GM21786 (cell line): Measurements from ENCODE around the gene ABCG1.
"Not testable (repeated sequence)": the region's sequence is repeated elsewhere in the genome, so short reads cannot be mapped to it uniquely, and the experiment has no call there.

Source experiments
- ATAC-seq: cut with Tn5 transposase; IDR thresholded peaks from one replicate; pipeline ENCODE4 v1.9.1; 2021; ENCODE audit not compliant: unreplicated experiment

ABCG1 gene

DNA sequence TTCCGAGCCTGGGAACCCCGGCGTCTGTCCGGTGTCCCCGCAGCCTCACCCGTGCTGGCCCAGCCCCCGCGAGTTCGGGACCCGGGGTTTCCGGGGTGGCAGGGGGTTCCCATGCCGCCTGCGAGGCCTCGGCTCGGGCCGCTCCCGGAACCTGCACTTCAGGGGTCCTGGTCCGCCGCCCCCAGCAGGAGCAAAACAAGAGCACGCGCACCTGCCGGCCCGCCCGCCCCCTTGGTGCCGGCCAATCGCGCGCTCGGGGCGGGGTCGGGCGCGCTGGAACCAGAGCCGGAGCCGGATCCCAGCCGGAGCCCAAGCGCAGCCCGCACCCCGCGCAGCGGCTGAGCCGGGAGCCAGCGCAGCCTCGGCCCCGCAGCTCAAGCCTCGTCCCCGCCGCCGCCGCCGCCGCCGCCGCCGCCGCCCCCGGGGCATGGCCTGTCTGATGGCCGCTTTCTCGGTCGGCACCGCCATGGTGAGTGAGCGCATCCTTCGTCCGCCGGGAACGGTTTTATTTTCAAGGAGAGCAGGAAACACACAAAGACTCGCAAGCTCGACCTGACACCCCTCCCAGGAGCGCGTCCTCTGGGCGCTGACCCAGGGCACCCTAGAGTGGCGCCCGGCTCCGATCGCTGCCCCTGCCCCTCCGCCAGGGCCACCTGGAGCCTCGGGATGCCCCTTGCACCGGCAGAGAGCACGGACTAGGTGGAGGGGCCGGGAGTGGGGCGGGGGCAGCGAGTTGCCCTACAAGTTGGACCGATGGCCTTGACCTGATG lies at the start of gene ABCG1:
ABCG1 (plus strand) TSS at position 305 of the 770 bp plus-strand sequence; CDS start at position 428, 123 bp downstream.
- no peak for ATAC-seq

DNA sequence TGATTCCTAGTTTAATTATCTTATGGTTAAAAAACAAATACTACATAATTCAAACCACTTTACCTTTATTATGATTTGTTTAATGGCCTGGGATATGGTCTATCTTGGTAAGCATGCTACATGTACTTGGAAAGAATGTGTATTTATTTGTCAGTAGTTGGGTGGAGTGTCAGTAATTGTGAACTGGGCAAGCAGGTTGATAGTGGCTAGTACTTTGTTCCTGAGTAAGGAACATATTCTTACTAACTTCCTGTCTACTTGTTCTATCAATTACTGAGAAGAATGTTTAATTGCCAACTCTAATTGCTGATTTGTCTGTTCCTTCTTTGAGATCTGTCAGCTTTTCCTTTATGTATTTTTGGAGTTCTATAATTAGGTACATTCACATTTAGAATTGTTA lies 49.2 kb upstream of the ABCG1 start:
- ATAC-seq, result no peak

DNA sequence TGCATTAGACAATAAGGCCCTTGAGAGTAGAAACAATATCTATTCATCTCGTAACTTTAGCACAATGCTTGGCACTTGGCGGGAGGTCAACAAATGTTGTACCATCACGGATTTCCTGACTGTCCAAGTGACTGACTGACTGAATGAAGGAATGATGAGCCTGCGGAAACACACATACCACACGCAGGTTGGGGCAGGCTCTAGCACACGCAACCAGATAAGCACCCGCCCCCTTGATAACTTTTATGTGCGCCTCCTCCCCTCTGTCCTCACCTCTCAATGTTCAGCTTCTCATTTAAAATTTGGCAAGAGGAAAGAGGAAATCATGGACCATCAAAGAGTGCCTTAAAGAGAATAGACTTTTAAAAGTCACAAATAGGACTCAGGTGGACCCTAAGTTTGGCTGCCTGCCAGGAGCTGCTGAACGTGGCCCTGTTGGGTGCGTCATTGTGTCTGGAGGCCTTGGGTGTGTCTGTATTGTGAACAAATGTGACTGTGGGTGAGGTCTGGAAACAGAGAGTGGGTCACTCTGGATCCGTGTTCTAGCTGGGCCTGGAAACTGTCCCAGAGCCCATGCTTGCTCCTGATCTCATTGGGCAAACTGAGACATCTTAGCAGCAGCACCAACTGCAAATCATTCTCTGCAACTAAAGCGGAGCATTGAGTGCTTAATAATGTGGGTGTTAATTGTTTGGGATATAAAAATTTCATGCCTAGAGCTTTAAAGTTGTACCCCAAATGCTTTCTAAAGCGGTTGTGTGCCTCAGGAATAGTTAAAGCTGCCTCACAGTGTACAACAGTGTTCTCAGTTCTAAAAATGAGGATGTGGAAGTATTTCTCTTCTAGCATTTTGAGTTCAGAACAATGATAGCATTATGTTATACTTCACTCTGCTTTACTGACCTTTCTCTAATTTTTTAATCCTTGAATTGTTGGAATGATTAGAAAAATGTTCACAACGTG lies 47.6 kb upstream of the ABCG1 start:
- ATAC-seq, result no peak

DNA sequence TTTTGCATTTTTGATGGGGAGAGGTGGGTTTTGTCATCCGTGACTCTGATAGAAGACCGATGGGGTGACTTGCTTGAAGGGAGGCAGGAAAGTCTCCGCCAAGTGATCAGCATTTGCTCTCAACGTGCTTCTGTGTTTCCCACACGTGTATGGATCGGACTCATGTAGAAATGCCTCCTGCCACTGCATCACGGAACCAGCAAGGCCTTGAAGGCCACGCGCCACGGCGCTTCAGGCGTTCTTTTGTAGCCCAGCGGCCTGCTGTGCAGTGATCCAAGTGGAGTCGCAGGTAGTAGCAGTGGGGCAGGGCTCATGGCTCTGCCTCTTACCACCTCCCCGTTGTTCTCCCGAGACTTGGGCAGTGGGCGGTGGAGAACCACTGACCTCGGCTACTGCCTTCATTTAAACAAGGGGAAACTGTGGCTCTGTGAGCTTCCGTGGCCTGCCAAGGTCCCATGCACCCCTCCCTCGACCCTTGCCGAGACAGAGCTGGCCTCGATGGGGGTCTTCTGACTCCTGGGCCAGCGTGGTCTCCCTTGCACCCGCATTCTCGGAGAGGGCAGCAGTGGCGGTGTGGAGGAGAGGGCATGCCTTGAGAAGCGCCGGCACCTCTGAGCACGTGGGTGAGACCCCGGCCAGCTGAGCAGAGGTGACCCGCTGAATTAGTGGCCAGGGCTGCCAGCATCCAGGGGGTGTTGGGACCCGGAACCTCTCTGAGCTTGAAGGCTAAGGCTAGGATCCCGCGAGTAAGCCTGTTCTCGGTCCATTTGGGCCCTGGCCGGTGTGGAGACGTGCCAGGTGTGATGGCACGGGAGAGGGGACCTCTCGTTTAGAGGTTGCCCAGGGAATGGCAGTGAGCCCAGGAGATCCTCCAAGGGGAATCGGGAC lies 46.1 kb upstream of the ABCG1 start:
- no peak for ATAC-seq

DNA sequence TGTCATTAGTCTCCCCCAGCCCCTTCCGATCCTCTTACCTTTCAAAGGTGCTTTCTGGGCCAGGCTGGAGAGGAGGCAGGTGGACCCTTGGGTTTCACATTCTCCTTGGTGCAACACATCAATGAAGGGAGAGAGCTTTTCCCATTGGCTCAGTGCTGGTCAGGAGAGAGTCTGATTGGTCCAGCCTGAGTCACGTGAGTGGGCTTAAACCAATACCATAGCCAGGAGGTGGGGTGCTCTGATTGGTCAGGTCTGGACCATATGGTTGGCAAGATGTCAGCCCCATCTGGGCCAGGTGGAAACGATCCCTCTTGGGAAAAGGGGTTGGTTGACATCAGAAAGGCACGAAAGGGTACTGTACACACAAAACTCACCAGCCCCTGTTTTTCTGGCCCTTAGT lies 44.8 kb upstream of the ABCG1 start:
- ATAC-seq, result no peak

DNA sequence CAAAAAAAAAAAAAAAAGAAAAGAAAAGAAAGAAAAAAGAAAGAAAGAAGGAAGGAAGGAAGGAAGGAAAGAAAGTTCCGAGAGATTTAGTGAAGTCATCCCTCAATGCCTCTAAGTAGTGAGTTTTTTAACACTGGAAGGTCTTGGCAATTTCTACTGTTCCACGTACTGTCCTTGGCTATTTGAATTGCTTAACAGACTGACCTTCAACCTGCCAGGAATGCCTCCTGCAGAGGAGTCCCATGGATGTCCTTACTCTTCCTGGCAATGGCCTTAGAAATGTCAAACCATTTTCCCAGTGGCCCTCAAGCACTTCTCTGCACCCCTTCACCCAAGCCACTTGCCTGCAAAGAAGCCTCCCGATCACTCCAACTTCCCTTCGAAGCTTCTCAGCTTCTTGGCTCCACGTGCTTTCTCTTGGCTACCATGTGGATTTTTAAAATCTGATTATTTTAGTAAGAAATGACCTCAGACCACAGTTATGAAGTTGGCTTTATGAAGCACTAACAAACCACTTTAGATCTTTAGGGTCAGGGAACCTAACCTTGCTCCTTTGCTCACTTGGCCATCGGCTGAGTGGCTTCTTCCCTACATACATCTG lies 43.7 kb upstream of the ABCG1 start:
- ATAC-seq, result no peak

DNA sequence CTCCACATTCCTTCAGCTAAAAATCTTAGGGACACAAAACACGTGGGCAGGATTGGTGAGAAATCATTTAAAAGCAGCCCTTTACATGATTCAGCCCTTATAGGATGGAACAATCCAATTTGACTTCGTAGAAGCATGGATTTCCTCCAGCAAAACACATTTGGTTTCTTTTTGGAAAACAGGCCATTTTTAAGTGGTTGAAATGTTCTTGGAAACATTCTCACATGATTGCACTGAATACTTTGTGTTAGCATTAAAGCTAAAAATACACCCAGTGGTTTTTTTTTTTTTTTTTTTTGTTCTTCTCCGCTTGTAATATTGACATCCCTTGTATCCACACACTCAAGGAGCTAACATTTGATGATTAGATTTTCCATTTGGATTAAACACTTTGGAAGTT lies 42.1 kb upstream of the ABCG1 start:
- no peak for ATAC-seq

DNA sequence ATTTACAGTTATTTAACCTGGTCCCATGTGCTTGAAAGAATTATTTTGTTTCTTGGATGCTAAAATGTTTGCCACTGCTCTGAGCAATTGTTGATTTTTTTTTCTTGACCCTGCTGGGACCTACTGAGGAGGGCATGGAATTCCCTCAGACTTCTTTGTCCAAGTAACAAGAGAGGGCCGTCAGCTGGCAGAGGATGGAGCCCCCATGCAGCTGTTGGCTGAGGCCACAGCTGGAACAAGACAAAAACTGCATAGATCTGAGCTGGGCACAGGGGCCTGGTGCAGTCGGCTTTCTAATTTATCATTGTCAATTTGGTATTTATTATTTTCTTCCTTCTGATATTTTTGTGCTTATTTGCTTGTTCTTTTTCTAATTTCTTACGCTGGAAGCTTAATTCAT lies 39.6 kb upstream of the ABCG1 start:
- ATAC-seq, result no peak

DNA sequence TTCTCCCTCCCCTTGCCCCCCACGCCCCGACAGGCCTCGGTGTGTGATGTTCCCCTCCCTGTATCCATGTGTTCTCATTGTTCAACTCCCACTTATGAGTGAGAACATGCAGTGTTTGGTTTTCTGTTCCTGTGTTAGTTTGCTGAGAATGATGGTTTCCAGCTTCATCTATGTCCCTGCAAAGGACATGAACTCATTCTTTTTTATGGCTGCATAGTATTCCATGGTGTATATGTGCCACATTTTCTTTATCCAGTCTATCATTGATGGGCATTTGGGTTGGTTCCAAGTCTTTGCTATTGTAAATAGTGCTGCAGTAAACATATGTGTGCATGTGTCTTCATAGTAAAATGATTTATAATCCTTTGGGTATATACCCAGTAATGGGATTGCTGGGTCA lies 38.9 kb upstream of the ABCG1 start:
- not testable (repeated sequence) for ATAC-seq

DNA sequence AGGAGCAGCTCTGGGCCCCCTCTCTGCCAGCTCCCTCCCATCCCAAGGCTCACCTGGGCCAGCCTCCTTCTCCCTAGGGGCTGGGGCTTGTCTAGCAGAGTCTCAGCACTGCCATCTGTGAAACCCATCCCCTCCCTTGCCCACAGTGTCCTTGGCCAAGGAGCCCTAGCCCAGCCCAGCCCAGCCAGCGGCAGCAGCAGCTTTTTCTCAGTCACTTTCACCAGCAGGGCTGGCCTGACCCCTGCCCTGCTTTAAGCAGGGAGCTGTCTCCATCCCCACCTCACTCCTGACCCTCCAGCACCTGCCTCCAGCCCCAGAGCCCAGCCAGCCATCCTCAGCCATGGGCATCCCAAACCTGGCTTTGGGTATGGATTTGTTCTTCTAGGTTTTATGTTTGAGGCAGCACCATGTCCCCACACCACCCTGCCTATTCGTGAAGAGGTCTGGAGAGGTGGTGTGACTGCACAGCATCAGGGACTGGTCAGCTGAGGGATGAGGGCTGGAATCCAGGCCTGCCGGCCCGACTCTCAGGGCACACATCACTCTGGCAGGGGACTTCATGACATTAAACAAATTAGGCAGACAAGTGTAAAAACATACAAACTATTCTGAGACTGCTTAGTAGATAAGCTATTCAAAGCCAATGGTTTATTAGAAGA lies 36.1 kb upstream of the ABCG1 start:
- ATAC-seq, result no peak

DNA sequence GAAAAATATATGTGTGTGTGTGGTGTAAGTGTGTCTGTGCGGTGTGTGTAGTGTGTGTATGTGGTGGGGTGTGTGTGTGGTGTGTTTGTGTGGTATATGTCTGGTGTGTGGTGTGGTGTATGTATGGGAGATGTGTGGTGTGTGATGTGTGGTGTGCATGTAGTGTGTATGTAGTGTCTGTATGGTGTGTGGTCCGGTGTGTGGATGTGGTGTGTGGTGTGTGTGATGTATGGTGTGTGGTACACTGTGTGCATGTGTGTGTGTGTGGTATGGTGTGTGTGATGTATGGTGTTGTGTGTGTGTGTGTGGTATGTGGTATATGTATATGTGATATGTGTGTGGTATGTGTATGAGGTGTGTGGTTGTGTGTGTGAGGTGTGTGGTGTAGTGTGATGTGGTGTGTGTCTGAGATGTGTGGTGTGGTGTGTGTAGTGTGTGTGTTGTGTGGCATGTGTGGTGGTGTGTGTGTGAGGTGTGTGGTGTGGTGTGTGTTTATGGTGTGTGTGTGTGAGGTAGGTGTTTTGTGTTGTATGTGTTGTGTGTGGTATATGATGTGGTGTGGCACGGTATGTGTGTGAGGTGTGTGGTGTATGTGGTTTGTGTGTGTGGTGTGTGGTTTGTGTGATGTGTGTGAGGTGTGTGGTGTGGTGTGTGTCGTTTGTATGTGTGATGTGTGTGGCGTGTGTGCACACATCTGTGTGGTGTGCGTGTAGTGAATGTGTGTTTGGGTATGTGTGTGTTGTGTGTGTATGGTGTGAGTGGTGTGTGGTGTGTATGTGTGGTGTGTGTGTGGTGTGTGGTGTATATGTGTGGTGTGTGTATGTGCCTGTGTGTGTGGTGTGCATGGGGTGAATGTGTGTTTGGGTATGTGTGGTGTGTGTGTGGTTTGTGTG lies 35.3 kb upstream of the ABCG1 start:
- no peak for ATAC-seq

DNA sequence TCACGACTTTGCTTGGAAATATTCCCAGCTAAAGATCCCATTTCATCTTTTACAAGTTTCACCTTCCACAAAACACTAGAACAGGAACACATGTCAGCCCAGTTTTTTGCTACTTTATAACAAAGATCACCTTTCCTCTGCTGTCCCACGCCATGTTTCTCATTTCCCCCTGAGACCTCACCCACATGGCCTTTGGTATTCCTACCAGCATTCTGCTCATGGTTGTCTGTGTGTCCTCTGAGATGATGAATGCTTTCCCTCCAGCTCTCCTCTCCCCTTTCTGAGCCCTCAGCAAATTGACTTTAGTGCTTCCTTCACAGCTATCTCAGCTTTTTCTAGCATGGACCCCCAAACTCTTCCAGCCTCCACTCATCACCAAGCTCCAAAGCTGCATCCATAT lies 32.3 kb upstream of the ABCG1 start:
- ATAC-seq, result no peak

DNA sequence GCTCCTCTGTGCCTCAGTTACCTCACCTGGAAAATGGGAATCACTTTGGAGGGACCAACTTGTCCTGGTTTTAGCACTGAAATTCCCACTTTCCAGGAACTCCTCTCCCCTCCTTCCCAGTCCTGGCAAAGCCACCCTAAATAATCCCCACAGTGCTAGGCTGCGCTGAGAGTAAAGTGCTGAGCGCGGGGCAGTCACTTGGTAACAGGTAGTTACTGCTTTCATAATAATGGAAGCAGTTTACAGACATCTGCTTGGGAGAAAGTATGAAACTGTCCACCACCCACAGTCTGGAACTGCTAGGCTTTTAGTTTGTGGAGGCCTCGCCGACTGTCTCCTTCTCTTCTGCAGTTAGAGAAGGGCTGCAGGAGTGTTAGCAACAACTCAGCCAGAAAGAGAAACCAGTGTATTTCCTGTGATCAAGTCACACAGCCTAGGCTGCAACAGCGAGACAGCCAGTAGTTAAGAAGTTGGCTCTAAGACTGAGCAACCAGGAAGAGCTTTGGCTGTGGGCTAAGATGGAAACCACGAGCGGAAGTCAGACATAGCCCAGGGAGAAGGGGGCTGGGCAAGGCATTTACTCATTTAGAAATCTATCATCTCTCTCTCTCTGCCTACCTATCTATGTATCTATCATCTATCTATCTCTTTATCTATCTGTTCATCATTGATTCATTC lies 30.8 kb upstream of the ABCG1 start:
- peak; percentile 97 for ATAC-seq

DNA sequence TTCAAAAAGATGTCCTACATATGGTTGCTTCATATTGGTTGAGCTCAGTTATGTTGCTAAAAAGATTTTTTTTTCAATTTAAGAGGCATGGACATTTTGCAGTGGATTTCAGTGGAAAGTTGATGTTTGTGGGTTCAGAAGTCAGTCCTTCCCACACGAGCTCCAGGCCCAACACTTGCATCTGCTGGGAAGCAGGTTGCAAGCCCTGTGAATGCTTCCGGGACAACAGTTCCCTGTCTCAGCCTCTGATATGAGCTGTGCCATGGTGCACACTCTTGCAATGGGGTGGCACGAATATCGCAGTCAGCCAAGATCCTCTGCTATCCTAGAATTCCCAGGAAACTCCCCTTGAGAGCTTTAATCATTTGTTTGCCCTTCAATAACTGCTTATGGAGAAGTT lies 30.3 kb upstream of the ABCG1 start:
- no peak for ATAC-seq

DNA sequence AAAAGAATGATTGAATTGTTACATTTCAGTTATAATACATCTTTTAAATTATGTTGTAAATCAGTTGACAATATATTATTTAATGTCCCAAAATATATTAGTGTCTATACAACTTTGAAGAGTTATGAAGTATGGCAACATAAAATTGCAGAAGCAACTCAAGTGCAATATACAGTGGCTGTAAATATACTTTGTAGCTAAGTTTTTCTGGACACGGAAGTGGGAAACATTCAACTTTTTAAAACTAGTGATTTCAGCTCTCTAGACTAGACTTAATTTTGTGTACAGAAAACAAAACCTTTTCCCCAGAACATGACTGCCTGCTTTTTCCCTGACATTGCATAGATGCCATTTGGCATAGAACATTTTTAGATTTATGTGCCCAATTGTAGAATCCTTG lies 29.5 kb upstream of the ABCG1 start:
- no peak for ATAC-seq

DNA sequence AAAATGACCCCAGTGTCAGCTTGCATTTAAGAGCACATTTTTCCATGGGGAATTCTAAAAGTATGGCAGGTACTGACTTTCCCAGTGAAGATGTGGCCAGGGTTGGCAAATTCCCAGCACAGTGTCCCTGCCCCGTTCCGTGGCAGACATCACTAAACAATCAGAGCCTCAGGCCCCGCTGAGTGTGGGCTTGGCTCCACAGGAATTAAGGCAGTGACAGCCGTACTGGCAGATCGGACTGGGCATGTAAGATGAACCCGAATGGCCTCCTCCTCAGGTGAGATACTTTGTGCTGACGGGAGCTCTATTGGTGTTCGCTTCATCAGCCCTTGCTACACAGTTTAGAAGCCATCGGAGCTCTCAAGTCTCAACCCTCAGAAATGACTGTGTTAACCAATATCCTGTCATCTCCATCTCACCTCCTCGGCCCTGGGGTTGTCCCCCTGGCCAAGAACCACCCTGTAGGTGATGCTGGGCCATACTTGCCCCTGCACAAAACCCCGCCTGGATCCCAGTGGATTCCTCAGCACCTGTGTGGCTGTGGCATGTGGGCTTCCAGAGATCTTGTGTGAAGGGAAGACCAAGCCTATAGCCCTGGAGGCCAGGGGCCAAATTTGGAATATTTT lies 29.0 kb upstream of the ABCG1 start:
- no peak for ATAC-seq

DNA sequence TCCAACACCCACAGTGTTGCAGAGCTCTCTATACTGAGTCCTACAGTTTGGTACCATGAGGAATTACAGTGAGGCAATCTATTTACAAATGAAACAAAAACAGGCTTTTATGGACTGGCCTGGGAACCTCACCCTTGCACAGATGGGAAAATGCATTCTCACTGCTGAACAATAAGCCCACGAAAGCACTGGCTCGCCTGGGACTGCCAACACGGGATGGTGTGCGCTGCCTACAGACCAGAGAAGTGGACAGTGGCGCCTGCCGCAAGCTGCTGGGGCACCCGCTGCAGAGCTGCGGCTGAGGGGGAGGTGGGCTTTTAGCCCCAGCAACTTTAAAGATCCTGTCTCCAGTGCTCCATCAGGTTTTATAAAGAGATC lies 28.5 kb upstream of the ABCG1 start:
- no peak for ATAC-seq

DNA sequence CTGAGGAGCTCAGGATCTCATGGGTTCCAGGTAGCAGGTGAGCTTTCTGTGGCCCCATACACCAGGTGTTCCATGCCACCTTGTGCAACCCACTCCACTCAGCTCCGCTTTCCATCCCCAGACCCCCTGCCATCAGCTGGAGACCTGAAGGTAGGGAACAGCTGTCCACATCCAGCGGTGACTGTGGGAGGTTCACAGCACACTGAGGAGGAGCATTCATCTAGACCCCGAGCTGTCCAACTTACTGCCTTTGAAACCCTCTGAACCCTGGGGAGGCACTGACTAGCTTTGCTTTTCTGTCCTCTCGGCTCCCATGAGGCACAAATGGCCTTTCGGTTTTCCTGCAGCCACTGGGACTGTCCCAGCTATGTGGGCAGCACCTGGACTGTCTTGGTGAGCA lies 27.9 kb upstream of the ABCG1 start:
- ATAC-seq, result no peak
